M059J (cell line): ENCODE results near the gene RIMBP2. TPM values are rescaled to one million over a fixed set of nuclear protein-coding genes. Genes with fewer than 3 reads are reported as not detected.
A peak's percentile ranks its signal among the peaks of the same experiment; 100 is the strongest.

ENCODE experiments used
- DNase-seq: peaks from one replicate; pipeline ENCODE4 v3.0.0-alpha.2; 2012; ENCODE audit warnings: low read depth
- total RNA-seq: library from RNA; depleted of rRNA; stranded (reverse); fragments of >200 nt; shearing (Covaris generic); gene quantifications from 2 replicates; pipeline ENCODE4 v1.2.3, GENCODE V29; 2014

The RIMBP2 gene
- total RNA-seq, 1 experiment from 2014 or later: 0.47 TPM

GRCh38 chr12:130628304-130628703 lies 87.8 kb downstream of the RIMBP2 start:
- no peak for DNase-seq

GRCh38 chr12:130627175-130627574 lies 88.9 kb downstream of the RIMBP2 start:
- DNase-seq: no peak

GRCh38 chr12:130626601-130627000 lies 89.5 kb downstream of the RIMBP2 start:
- no peak for DNase-seq

- no peak for DNase-seq
Observed at GRCh38 chr12:130625201-130625600, 90.9 kb downstream of the RIMBP2 start.

GRCh38 chr12:130622803-130623202 lies 93.3 kb downstream of the RIMBP2 start:
- no peak for DNase-seq

GRCh38 chr12:130621696-130622298 lies 94.3 kb downstream of the RIMBP2 start:
- no peak for DNase-seq

GRCh38 chr12:130620756-130621155 lies 95.3 kb downstream of the RIMBP2 start:
- DNase-seq: no peak

GRCh38 chr12:130620281-130620680 lies 95.8 kb downstream of the RIMBP2 start:
- no peak for DNase-seq

- DNase-seq: no peak
Observed at GRCh38 chr12:130619385-130620001, 96.6 kb downstream of the RIMBP2 start.

GRCh38 chr12:130617219-130617618 lies 98.9 kb downstream of the RIMBP2 start:
- peak; percentile 85 for DNase-seq

- no peak for DNase-seq
Observed at GRCh38 chr12:130615861-130616345, 100.2 kb downstream of the RIMBP2 start.

- DNase-seq: no peak
Observed at GRCh38 chr12:130614530-130614905, 101.6 kb downstream of the RIMBP2 start.

GRCh38 chr12:130613831-130614529 lies 102.1 kb downstream of the RIMBP2 start:
- DNase-seq: no peak

- DNase-seq: no peak
Observed at GRCh38 chr12:130613131-130613530, 103.0 kb downstream of the RIMBP2 start.

GRCh38 chr12:130611026-130611905 lies 104.8 kb downstream of the RIMBP2 start:
- no peak for DNase-seq

- DNase-seq: no peak
Observed at GRCh38 chr12:130609966-130610365, 106.1 kb downstream of the RIMBP2 start.

GRCh38 chr12:130608831-130609230 lies 107.3 kb downstream of the RIMBP2 start:
- DNase-seq: no peak

- no peak for DNase-seq
Observed at GRCh38 chr12:130608132-130608531, 108.0 kb downstream of the RIMBP2 start.

GRCh38 chr12:130606231-130606630 lies 109.9 kb downstream of the RIMBP2 start:
- no peak for DNase-seq

GRCh38 chr12:130603396-130603965 lies 112.6 kb downstream of the RIMBP2 start:
- peak; percentile 26 for DNase-seq

- no peak for DNase-seq
Observed at GRCh38 chr12:130602251-130602650, 113.8 kb downstream of the RIMBP2 start.

- no peak for DNase-seq
Observed at GRCh38 chr12:130601327-130601726, 114.8 kb downstream of the RIMBP2 start.
